ENCODE measurements around the gene PHACTR3.

PHACTR3 gene

DNA sequence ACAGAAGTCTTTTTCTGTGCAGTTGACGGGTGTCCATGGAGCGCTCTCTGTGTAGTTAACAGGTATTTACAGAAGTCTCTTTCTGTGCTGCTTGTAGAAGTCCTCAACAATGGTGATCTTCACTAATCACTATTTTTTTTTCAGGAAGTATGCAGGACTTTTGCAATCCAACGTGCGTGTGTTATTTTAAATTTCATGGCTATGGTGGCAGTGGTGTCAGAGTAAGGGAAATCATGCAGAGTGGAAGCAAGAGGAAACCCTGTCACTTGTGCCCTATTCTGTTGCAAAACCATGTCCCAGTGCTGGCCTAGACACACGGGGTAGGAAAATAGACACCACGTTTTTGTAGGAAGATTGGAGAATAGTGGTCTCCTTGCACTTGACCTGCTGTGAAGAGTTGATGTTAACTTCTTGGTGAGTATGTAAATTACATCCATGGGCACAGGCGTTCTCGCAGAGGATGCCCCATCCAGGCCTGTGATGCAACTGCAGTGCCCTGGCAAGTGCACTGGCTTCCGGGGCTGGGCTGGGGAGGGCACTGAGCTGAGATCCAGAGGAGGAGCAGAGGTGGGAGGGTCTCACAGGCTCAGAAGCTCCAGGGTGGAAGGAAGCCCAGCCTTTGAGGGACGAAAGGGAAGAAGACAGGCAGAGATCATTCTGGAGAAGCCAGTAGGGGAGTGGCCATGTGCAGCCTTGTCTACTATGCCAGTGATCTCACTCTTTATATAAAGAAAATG, 182.6 kb downstream of the PHACTR3 start:
- Histone ChIP-seq H3K4me1 (ENCODE audit: control insufficient read depth in 1 of 2, insufficient read depth in 1 of 2, low read depth in 1 of 2, low read length in 1 of 2) (peaks cover 14 to 20% of the 10 kb centered on the region in 2 experiments), H3K27me3 (no peaks in the 10 kb centered on the region), H3K36me3 (no peaks in the 10 kb centered on the region), H3K27ac (no peak overlapping the region), H3K4me3 (ENCODE audit: low read depth in 1 of 2, low read length in 1 of 2) (no peak overlapping the region), H3K9me3 (no peaks in the 10 kb centered on the region)
- TF ChIP-seq, protein P1, sequence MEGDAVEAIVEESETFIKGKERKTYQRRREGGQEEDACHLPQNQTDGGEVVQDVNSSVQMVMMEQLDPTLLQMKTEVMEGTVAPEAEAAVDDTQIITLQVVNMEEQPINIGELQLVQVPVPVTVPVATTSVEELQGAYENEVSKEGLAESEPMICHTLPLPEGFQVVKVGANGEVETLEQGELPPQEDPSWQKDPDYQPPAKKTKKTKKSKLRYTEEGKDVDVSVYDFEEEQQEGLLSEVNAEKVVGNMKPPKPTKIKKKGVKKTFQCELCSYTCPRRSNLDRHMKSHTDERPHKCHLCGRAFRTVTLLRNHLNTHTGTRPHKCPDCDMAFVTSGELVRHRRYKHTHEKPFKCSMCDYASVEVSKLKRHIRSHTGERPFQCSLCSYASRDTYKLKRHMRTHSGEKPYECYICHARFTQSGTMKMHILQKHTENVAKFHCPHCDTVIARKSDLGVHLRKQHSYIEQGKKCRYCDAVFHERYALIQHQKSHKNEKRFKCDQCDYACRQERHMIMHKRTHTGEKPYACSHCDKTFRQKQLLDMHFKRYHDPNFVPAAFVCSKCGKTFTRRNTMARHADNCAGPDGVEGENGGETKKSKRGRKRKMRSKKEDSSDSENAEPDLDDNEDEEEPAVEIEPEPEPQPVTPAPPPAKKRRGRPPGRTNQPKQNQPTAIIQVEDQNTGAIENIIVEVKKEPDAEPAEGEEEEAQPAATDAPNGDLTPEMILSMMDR (IDR thresholded peaks at IDR 0.05), result no peak

DNA sequence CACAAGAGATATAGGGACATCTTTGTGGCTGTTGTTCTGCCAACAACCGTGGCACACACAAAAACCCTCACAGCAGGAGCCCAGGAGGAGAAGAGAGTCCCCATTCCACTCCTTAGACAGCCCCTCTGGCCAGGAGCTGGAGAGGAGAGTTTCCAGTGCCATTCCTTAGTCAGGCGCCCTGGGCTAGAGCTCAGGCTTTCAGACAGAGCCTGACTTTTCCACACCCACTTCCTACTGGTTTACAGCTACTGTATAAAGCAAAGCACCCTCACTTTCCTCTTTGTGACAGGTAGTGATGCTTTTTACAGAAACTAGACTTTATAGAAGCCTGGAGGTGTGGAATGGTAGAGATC, 183.2 kb downstream of the PHACTR3 start:
- H3K9me3 ChIP-seq, result no peaks in the 10 kb centered on the region
- H3K36me3 ChIP-seq, result no peaks in the 10 kb centered on the region
- H3K27me3 ChIP-seq, result no peaks in the 10 kb centered on the region
- H3K27ac ChIP-seq, result no peak overlapping the region
- H3K4me1 ChIP-seq (ENCODE audit: control insufficient read depth in 1 of 2, insufficient read depth in 1 of 2, low read depth in 1 of 2, low read length in 1 of 2), result peaks cover 14 to 20% of the 10 kb centered on the region in 2 experiments
- TF ChIP-seq, protein P1 (IDR thresholded peaks at IDR 0.05), result no peak
- H3K4me3 ChIP-seq (ENCODE audit: low read depth in 1 of 2, low read length in 1 of 2), result no peak overlapping the region

DNA sequence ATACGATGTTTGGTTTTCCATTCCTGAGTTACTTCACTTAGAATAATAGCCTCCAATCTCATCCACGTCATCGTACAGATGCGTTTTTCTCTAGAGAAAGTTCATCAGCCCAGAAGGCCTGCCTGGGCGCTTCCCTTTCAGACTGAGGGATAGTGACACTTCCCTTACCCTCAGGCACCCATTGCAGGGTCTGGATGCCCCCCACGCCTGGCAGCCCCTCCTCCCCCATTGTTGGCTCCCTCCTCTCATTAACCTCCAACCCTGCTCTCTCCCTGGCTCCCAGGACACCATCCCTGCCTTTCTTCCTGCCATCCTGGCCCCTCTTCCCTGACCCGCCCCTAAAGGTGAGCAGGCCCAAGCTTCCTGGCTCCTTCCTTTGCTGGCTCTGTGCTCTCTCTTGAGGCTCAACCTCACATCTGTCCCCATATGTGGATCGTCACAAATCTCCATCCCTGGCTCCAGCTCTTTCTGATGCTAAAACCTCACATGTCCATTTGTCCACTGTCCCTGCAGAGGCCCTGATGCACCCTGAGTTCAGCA, 183.9 kb downstream of the PHACTR3 start:
- Histone ChIP-seq H3K9me3 (no peaks in the 10 kb centered on the region), H3K4me3 (ENCODE audit: low read depth in 1 of 2, low read length in 1 of 2) (no peak overlapping the region), H3K27ac (no peak overlapping the region), H3K27me3 (no peaks in the 10 kb centered on the region), H3K4me1 (ENCODE audit: control insufficient read depth in 1 of 2, insufficient read depth in 1 of 2, low read depth in 1 of 2, low read length in 1 of 2) (peaks cover 14 to 20% of the 10 kb centered on the region in 2 experiments), H3K36me3 (no peaks in the 10 kb centered on the region)
- TF ChIP-seq, protein P1 (IDR thresholded peaks at IDR 0.05), result no peak

GRCh38 chr20:59788811-59789397, 184.6 kb downstream of the PHACTR3 start:
- Histone ChIP-seq H3K4me3 (ENCODE audit: low read depth in 1 of 2, low read length in 1 of 2) (no peak overlapping the region), H3K36me3 (no peaks in the 10 kb centered on the region), H3K4me1 (ENCODE audit: control insufficient read depth in 1 of 2, insufficient read depth in 1 of 2, low read depth in 1 of 2, low read length in 1 of 2) (peaks cover 14 to 20% of the 10 kb centered on the region in 2 experiments), H3K27ac (no peak overlapping the region), H3K9me3 (no peaks in the 10 kb centered on the region), H3K27me3 (no peaks in the 10 kb centered on the region)
- TF ChIP-seq, protein P1 (IDR thresholded peaks at IDR 0.05), result no peak

GRCh38 chr20:59789686-59790085, 185.3 kb downstream of the PHACTR3 start:
- H3K9me3 ChIP-seq, result no peaks in the 10 kb centered on the region
- TF ChIP-seq, protein P1 (IDR thresholded peaks at IDR 0.05), result no peak

More at GRCh38 chr20:59789686-59790085, 185.3 kb downstream of the PHACTR3 start:
- Histone ChIP-seq H3K27me3 (no peaks in the 10 kb centered on the region), H3K27ac (no peak overlapping the region), H3K4me3 (ENCODE audit: low read depth in 1 of 2, low read length in 1 of 2) (no peak overlapping the region), H3K36me3 (no peaks in the 10 kb centered on the region), H3K4me1 (ENCODE audit: control insufficient read depth in 1 of 2, insufficient read depth in 1 of 2, low read depth in 1 of 2, low read length in 1 of 2) (peaks cover 14 to 20% of the 10 kb centered on the region in 2 experiments)
